Upper lobe of right lung (tissue), 1 donor: ENCODE results near the gene MRTFB. TPM values are rescaled to one million over a fixed set of nuclear protein-coding genes. Genes with fewer than 3 reads are reported as not detected.

ENCODE experiments used
- ATAC-seq: fragments of 200-7000 bp; cut with Tn5 transposase; one replicate; pipeline ENCODE4 v1.9.1; 2020; ENCODE audit warnings: mild to moderate bottlenecking, moderate library complexity
- DNase-seq: peaks from one replicate; pipeline ENCODE4 v3.0.0-alpha.2; 2020
- H3K27ac ChIP-seq: fragments of 200-600 bp; one replicate; pipeline ENCODE4 v1.8.0; 2022
- H3K27me3 ChIP-seq: fragments of 200-600 bp; one replicate; pipeline ENCODE4 v1.8.0; 2022; ENCODE audit warnings: mild to moderate bottlenecking
- H3K36me3 ChIP-seq: fragments of 200-600 bp; one replicate; pipeline ENCODE4 v1.8.0; 2022
- H3K4me1 ChIP-seq: fragments of 200-600 bp; one replicate; pipeline ENCODE4 v1.8.0; 2022
- H3K4me3 ChIP-seq: fragments of 200-600 bp; one replicate; pipeline ENCODE4 v1.8.0; 2022; ENCODE audit warnings: mild to moderate bottlenecking
- H3K9me3 ChIP-seq: fragments of 200-600 bp; one replicate; pipeline ENCODE4 v1.8.0; 2022
- CTCF ChIP-seq: fragments of 200-600 bp; IDR thresholded peaks from one replicate; pipeline ENCODE4 v1.8.0; 2022; ENCODE audit warnings: antibody characterized with exemption
- intact Hi-C: fragments of 100-400 bp; cut with DNase I; formaldehyde crosslinking; loops from one replicate; pipeline ENCODE4 v1.11.0; 2022
- total RNA-seq: library from RNA; stranded (reverse); fragmentation: NEBNext Ultra II Directional; extraction: Animal tissue kit (Norgen Biotek cat#: 25700); gene quantifications from one replicate; pipeline ENCODE4 v1.2.1, GENCODE V29; 2021
- donor health status: DM: no; HTN: yes; CAD: no; lungs with severe emphysema.

The MRTFB gene
- total RNA-seq, 1 donor from 2014 or later, result 54.7 TPM

- no peak overlapping the region for H3K27ac ChIP-seq
- H3K9me3 ChIP-seq, result no peaks in the 10 kb centered on the region
- TF ChIP-seq CTCF, result no peak
- peak; percentile 11 for ATAC-seq
- H3K27me3 ChIP-seq, result peaks cover 7% of the 10 kb centered on the region
- DNase-seq, result no peak
- H3K4me3 ChIP-seq, result peak overlapping the region; percentile 72
- H3K4me1 ChIP-seq, result no peaks in the 10 kb centered on the region
- H3K36me3 ChIP-seq, result no peaks in the 10 kb centered on the region
- intact Hi-C loops, result no loop called here
These were observed 231.5 kb downstream of the MRTFB start for GRCh38 chr16:14302399-14303181.

- no peaks in the 10 kb centered on the region for H3K9me3 ChIP-seq
- peaks cover 7% of the 10 kb centered on the region for H3K27me3 ChIP-seq
- no peaks in the 10 kb centered on the region for H3K36me3 ChIP-seq
- no peak overlapping the region for H3K27ac ChIP-seq
- intact Hi-C loops, result no loop called here
- H3K4me3 ChIP-seq, result peak overlapping the region; percentile 72
- no peaks in the 10 kb centered on the region for H3K4me1 ChIP-seq
- no peak for TF ChIP-seq CTCF
- ATAC-seq (no peak), DNase-seq (no peak)
These were observed 232.1 kb downstream of the MRTFB start for GRCh38 chr16:14303182-14303618.

- Histone ChIP-seq H3K9me3 (no peaks in the 10 kb centered on the region), H3K27me3 (peaks cover 7% of the 10 kb centered on the region), H3K4me1 (no peaks in the 10 kb centered on the region), H3K4me3 (peak overlapping the region; percentile 72), H3K27ac (no peak overlapping the region), H3K36me3 (no peaks in the 10 kb centered on the region)
- ATAC-seq (no peak), DNase-seq (no peak)
- TF ChIP-seq CTCF, result no peak
- intact Hi-C loops, result no loop called here
These were observed 232.7 kb downstream of the MRTFB start for GRCh38 chr16:14303639-14304394.

GRCh38 chr16:14304891-14305460 lies 233.9 kb downstream of the MRTFB start:
- Histone ChIP-seq H3K9me3 (no peaks in the 10 kb centered on the region), H3K36me3 (no peaks in the 10 kb centered on the region), H3K4me1 (no peaks in the 10 kb centered on the region), H3K27ac (no peak overlapping the region), H3K27me3 (peaks cover 7% of the 10 kb centered on the region), H3K4me3 (no peak overlapping the region)
- no peak for ATAC-seq
- intact Hi-C loops, result no loop called here
- TF ChIP-seq CTCF, result no peak
- DNase-seq, result no peak

- no peak overlapping the region for H3K27ac ChIP-seq
- H3K4me3 ChIP-seq, result no peak overlapping the region
- H3K4me1 ChIP-seq, result no peaks in the 10 kb centered on the region
- DNase-seq (no peak), ATAC-seq (no peak)
- TF ChIP-seq CTCF, result no peak
- intact Hi-C loops, result no loop called here
- H3K36me3 ChIP-seq, result no peaks in the 10 kb centered on the region
- H3K27me3 ChIP-seq, result peaks cover 7% of the 10 kb centered on the region
- no peaks in the 10 kb centered on the region for H3K9me3 ChIP-seq
These were observed 235.5 kb downstream of the MRTFB start for GRCh38 chr16:14306485-14307058.
